ENCODE data around the gene FAM184A. TPM values are rescaled to one million over a fixed set of nuclear protein-coding genes. Genes with fewer than 3 reads are reported as not detected.
"Not testable (repeated sequence)": the region's sequence is repeated elsewhere in the genome, so short reads cannot be mapped to it uniquely, and the experiment has no call there.

The FAM184A gene
- total RNA-seq, 2 donors from 2014 or later, result 205 to 216 TPM

DNA sequence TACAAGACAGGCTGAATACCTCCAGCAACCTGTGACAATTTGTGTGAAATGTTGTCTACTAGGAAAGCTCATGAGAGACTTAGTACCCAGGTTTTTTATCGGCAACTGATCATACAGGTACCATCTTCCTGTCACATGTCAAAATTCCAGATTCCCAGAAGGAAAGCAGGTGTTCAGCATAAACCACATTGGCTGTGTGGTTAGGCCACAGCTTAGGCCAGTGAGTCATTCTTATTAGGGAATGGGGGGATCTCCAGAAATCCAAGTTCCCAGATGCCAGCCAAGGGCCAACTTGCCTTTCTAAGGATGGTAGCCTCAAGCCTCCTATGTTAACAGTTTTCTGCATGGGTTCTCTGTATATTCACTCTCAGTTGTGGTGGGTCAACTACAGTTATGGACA lies 65.9 kb downstream of the FAM184A start:
- Histone ChIP-seq H3K36me3 (ENCODE audit: control insufficient read depth, insufficient read depth, low read length) (peaks cover 89% of the 10 kb centered on the region), H3K9ac (ENCODE audit: extremely low read depth, low read length, poor library complexity, severe bottlenecking) (no peak overlapping the region), H3K27ac (ENCODE audit: low read depth, low read length) (no peak overlapping the region), H3K4me1 (ENCODE audit: control insufficient read depth, insufficient read depth, low read length) (peaks cover 3% of the 10 kb centered on the region), H3K9me3 (ENCODE audit: control insufficient read depth, low read length) (peaks cover 48% of the 10 kb centered on the region), H3K27me3 (ENCODE audit: control insufficient read depth, insufficient read depth, low read length, poor library complexity, severe bottlenecking) (no peaks in the 10 kb centered on the region), H3K4me3 (ENCODE audit: low read length) (peak overlapping the region; percentile 58)
- 96% methylated on average over 1 of the region's 1 CpG; no CpG with 5 or more reads in 1 of the 2 experiments for WGBS, 2 experiments (ENCODE audit: insufficient coverage in 1 of 2, insufficient read length in 1 of 2)
- Mint-ChIP-seq H3K4me1 (peaks cover 3% of the 10 kb centered on the region), H3K36me3 (ENCODE audit: low read depth) (peaks cover 68% of the 10 kb centered on the region), H3K27ac (no peak overlapping the region), H3K27me3 (ENCODE audit: insufficient read depth) (no peaks in the 10 kb centered on the region), H3K4me3 (no peak overlapping the region), H3K9me3 (peaks cover 36% of the 10 kb centered on the region)
- DNase-seq, result no peak
- TF ChIP-seq, protein P1, sequence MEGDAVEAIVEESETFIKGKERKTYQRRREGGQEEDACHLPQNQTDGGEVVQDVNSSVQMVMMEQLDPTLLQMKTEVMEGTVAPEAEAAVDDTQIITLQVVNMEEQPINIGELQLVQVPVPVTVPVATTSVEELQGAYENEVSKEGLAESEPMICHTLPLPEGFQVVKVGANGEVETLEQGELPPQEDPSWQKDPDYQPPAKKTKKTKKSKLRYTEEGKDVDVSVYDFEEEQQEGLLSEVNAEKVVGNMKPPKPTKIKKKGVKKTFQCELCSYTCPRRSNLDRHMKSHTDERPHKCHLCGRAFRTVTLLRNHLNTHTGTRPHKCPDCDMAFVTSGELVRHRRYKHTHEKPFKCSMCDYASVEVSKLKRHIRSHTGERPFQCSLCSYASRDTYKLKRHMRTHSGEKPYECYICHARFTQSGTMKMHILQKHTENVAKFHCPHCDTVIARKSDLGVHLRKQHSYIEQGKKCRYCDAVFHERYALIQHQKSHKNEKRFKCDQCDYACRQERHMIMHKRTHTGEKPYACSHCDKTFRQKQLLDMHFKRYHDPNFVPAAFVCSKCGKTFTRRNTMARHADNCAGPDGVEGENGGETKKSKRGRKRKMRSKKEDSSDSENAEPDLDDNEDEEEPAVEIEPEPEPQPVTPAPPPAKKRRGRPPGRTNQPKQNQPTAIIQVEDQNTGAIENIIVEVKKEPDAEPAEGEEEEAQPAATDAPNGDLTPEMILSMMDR (conservative IDR thresholded peaks at IDR 0.05), result no peak

DNA sequence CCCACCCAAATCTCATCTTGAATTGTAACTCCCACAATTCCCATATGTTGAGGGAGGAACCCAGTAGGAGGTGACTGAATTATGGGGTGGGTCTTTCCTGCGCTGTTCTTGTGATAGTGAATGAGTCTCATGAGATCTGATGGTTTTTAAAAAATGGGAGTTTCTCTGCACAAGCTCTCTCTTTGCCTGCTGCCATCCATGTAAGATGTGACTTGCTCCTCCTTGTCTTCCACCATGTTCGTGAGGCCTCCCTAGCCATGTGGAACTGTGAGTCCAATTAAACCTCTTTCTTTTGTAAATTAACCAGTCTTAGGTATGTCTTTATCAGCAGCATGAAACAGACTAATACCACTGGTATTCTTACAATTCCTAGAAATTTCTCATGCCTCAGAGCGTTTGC lies 69.2 kb downstream of the FAM184A start:
- not testable (repeated sequence) for H3K27me3 ChIP-seq (ENCODE audit: control insufficient read depth, insufficient read depth, low read length, poor library complexity, severe bottlenecking); H3K27ac Mint-ChIP-seq; H3K9me3 Mint-ChIP-seq; H3K27ac ChIP-seq (ENCODE audit: low read depth, low read length); DNase-seq; H3K27me3 Mint-ChIP-seq (ENCODE audit: insufficient read depth); H3K4me1 Mint-ChIP-seq; H3K4me1 ChIP-seq (ENCODE audit: control insufficient read depth, insufficient read depth, low read length); H3K4me3 Mint-ChIP-seq; H3K9ac ChIP-seq (ENCODE audit: extremely low read depth, low read length, poor library complexity, severe bottlenecking); H3K4me3 ChIP-seq (ENCODE audit: low read length)
- H3K36me3 Mint-ChIP-seq (ENCODE audit: low read depth), result peaks cover 76% of the 10 kb centered on the region
- 94 to 100% methylated on average over 2 to 3 of the region's 3 CpGs for WGBS, 2 experiments (ENCODE audit: insufficient coverage in 1 of 2, insufficient read length in 1 of 2)
- H3K36me3 ChIP-seq (ENCODE audit: control insufficient read depth, insufficient read depth, low read length), result peaks cover 95% of the 10 kb centered on the region
- H3K9me3 ChIP-seq (ENCODE audit: control insufficient read depth, low read length), result peaks cover 35% of the 10 kb centered on the region

DNA sequence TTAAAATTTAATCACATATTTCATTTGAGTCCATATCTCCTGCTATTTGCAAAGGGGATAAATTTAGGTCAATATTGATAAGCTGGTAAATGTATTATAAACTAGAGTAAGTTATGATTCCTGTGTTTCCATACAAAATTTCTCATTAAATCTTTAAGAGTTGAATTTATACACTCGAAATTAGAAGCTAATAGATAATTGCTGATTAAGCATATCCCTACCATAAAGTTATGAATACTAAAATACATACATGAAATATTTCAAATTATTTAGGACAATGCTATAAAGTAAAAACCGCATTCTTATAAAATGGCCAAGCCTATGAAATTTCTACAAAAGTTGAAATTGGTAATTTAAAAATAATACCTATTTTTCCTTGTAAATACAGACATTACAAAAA lies 71.5 kb downstream of the FAM184A start:
- Mint-ChIP-seq H3K4me3 (no peak overlapping the region), H3K27me3 (ENCODE audit: insufficient read depth) (no peaks in the 10 kb centered on the region), H3K36me3 (ENCODE audit: low read depth) (peaks cover 70% of the 10 kb centered on the region), H3K4me1 (peaks cover 3% of the 10 kb centered on the region), H3K27ac (no peak overlapping the region), H3K9me3 (peaks cover 8% of the 10 kb centered on the region)
- Histone ChIP-seq H3K4me3 (ENCODE audit: low read length) (no peak overlapping the region), H3K27me3 (ENCODE audit: control insufficient read depth, insufficient read depth, low read length, poor library complexity, severe bottlenecking) (no peaks in the 10 kb centered on the region), H3K27ac (ENCODE audit: low read depth, low read length) (no peak overlapping the region), H3K36me3 (ENCODE audit: control insufficient read depth, insufficient read depth, low read length) (peaks cover 95% of the 10 kb centered on the region), H3K9ac (ENCODE audit: extremely low read depth, low read length, poor library complexity, severe bottlenecking) (no peak overlapping the region), H3K4me1 (ENCODE audit: control insufficient read depth, insufficient read depth, low read length) (no peaks in the 10 kb centered on the region), H3K9me3 (ENCODE audit: control insufficient read depth, low read length) (peaks cover 35% of the 10 kb centered on the region)
- DNase-seq, result no peak
- TF ChIP-seq, protein P1 (conservative IDR thresholded peaks at IDR 0.05), result no peak
- WGBS, 2 experiments (ENCODE audit: insufficient coverage in 1 of 2, insufficient read length in 1 of 2), result no CpG with 5 or more reads among the region's 2 CpGs

DNA sequence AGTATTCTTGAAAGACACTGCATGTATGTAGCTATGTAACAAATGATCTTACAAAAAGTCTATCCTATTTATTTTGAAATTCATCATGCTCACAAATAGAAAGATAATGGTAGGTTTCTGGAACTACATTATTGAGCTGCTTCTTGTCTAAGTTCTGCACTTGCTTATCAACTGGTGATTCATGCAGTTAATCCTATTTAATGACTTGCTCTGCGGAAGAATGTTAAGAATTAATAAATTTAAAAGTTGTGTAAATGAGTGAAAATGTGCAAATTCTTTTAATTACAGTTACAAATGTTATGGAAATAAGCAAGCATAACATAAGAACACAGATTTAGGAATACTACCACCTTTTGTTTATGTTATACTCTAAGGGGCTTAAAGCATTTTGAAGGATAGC lies 76.4 kb downstream of the FAM184A start:
- Histone ChIP-seq H3K4me1 (ENCODE audit: control insufficient read depth, insufficient read depth, low read length) (no peaks in the 10 kb centered on the region), H3K9ac (ENCODE audit: extremely low read depth, low read length, poor library complexity, severe bottlenecking) (no peak overlapping the region), H3K4me3 (ENCODE audit: low read length) (no peak overlapping the region), H3K27ac (ENCODE audit: low read depth, low read length) (no peak overlapping the region), H3K36me3 (ENCODE audit: control insufficient read depth, insufficient read depth, low read length) (peaks cover 99% of the 10 kb centered on the region), H3K9me3 (ENCODE audit: control insufficient read depth, low read length) (no peaks in the 10 kb centered on the region), H3K27me3 (ENCODE audit: control insufficient read depth, insufficient read depth, low read length, poor library complexity, severe bottlenecking) (no peaks in the 10 kb centered on the region)
- Mint-ChIP-seq H3K9me3 (no peaks in the 10 kb centered on the region), H3K4me3 (no peak overlapping the region), H3K27me3 (ENCODE audit: insufficient read depth) (no peaks in the 10 kb centered on the region), H3K27ac (no peak overlapping the region), H3K4me1 (peaks cover 3% of the 10 kb centered on the region), H3K36me3 (ENCODE audit: low read depth) (peaks cover 77% of the 10 kb centered on the region)
- no peak for DNase-seq
- TF ChIP-seq, protein P1 (conservative IDR thresholded peaks at IDR 0.05), result no peak
- 100% methylated on average over 1 of the region's 1 CpG; no CpG with 5 or more reads in 1 of the 2 experiments for WGBS, 2 experiments (ENCODE audit: insufficient coverage in 1 of 2, insufficient read length in 1 of 2)

Data from endodermal cell (in vitro differentiated cells).